GM19468 (cell line): Measurements from ENCODE around the gene SUN3.

Experiments used
- ATAC-seq: cut with Tn5 transposase; IDR thresholded peaks from one replicate; pipeline ENCODE4 v1.9.1; 2021; ENCODE audit warnings: mild to moderate bottlenecking, moderate library complexity, moderate number of reproducible peaks; ENCODE audit not compliant: unreplicated experiment; ENCODE audit errors: extremely low read depth

SUN3 gene

GRCh38 chr7:48028938-48029337 is at the start of gene SUN3:
Gene SUN3 (minus strand): TSS chr7:48029107. CDS start chr7:48028938, 169 bp downstream.
- ATAC-seq: no peak

GRCh38 chr7:48078470-48078869 is 49.6 kb upstream of the SUN3 start:
- no peak for ATAC-seq

GRCh38 chr7:48077423-48077822 is 48.5 kb upstream of the SUN3 start:
- no peak for ATAC-seq

GRCh38 chr7:48074204-48074654 is 45.3 kb upstream of the SUN3 start:
- ATAC-seq: no peak

- no peak for ATAC-seq
Observed at GRCh38 chr7:48067475-48067874, 38.6 kb upstream of the SUN3 start.

GRCh38 chr7:48063985-48064384 is 35.1 kb upstream of the SUN3 start:
- ATAC-seq: no peak

- ATAC-seq: no peak
Observed at GRCh38 chr7:48059706-48060105, 30.8 kb upstream of the SUN3 start.

GRCh38 chr7:48058990-48059389 is 30.1 kb upstream of the SUN3 start:
- no peak for ATAC-seq

- ATAC-seq: no peak
Observed at GRCh38 chr7:48053736-48054135, 24.8 kb upstream of the SUN3 start.

- ATAC-seq: no peak
Observed at GRCh38 chr7:48052748-48053147, 23.8 kb upstream of the SUN3 start.

- no peak for ATAC-seq
Observed at GRCh38 chr7:48049850-48050249, 20.9 kb upstream of the SUN3 start.

GRCh38 chr7:48048113-48048512 is 19.2 kb upstream of the SUN3 start:
- no peak for ATAC-seq

GRCh38 chr7:48046458-48046857 is 17.6 kb upstream of the SUN3 start:
- ATAC-seq: no peak

GRCh38 chr7:48045195-48045765 is 16.4 kb upstream of the SUN3 start:
- ATAC-seq: no peak

- ATAC-seq: no peak
Observed at GRCh38 chr7:48042636-48043035, 13.7 kb upstream of the SUN3 start.

- no peak for ATAC-seq
Observed at GRCh38 chr7:48042216-48042615, 13.3 kb upstream of the SUN3 start.

- no peak for ATAC-seq
Observed at GRCh38 chr7:48041653-48041970, 12.7 kb upstream of the SUN3 start.

GRCh38 chr7:48040944-48041652 is 12.2 kb upstream of the SUN3 start:
- no peak for ATAC-seq

GRCh38 chr7:48038815-48039506 is 10.1 kb upstream of the SUN3 start:
- ATAC-seq: no peak

GRCh38 chr7:48035967-48036478 is 7.1 kb upstream of the SUN3 start:
- no peak for ATAC-seq

GRCh38 chr7:48035301-48035966 is 6.5 kb upstream of the SUN3 start, which contains the start of gene C7orf57:
Gene C7orf57 (plus strand): TSS chr7:48035543. CDS start chr7:48036309, 766 bp downstream.
- peak; percentile 98 for ATAC-seq
